Measurements from ENCODE around the gene CEP44. TPM values are rescaled to one million over a fixed set of nuclear protein-coding genes. Genes with fewer than 3 reads are reported as not detected.
"Not testable (repeated sequence)": the region's sequence is repeated elsewhere in the genome, so short reads cannot be mapped to it uniquely, and the experiment has no call there.

Gene CEP44
- total RNA-seq, 2 donors from 2014 or later, result 14.2 to 15.3 TPM

DNA sequence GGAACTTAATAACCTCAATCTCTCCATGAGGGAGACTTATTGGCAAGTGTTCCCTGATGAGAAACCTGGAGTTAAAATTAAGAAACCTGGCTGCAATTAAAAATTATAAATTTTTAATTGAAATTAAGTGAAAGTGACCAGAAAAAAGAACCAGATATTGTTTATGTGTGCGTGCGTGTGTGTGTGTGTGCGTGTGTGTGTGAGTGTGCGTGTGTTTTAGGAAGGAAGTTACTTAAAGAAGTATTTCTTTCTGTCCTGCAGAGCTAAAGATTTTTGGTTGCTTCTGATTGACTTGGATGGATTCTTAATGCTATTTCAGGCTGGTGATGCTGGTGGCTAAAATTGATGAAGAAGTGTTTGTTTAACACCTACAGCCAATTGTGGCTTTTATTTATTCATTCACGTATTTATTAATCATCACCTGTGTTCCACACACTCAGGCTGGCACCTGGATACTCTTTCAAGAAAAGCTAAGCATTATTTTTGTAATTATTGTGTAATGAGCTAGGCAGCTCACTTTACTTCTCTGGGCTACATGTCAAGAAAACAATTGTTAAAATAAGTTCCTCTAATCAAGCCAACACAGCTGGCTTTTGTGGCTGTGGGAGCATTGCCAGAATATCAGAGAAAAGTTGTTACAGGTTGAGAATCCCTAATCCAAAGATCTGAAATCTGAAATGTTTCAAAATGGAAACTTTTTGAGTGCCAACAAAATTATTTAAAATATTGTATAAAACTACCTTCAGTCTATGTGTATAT is 68.5 kb downstream of the CEP44 start:
- Histone ChIP-seq H3K9me3 (no peaks in the 10 kb centered on the region), H3K9ac (ENCODE audit: low read depth in 2 of 2, low read length in 2 of 2) (no peak overlapping the region), H3K36me3 (no peaks in the 10 kb centered on the region), H3K27ac (no peak overlapping the region), H3K4me1 (no peaks in the 10 kb centered on the region), H3K4me3 (no peak overlapping the region), H3K27me3 (no peaks in the 10 kb centered on the region)
- TF ChIP-seq, protein P1, sequence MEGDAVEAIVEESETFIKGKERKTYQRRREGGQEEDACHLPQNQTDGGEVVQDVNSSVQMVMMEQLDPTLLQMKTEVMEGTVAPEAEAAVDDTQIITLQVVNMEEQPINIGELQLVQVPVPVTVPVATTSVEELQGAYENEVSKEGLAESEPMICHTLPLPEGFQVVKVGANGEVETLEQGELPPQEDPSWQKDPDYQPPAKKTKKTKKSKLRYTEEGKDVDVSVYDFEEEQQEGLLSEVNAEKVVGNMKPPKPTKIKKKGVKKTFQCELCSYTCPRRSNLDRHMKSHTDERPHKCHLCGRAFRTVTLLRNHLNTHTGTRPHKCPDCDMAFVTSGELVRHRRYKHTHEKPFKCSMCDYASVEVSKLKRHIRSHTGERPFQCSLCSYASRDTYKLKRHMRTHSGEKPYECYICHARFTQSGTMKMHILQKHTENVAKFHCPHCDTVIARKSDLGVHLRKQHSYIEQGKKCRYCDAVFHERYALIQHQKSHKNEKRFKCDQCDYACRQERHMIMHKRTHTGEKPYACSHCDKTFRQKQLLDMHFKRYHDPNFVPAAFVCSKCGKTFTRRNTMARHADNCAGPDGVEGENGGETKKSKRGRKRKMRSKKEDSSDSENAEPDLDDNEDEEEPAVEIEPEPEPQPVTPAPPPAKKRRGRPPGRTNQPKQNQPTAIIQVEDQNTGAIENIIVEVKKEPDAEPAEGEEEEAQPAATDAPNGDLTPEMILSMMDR (IDR thresholded peaks at IDR 0.05), result no peak
- no peak for DNase-seq
- intact Hi-C loops (cut with DNase I), result no loop called here

DNA sequence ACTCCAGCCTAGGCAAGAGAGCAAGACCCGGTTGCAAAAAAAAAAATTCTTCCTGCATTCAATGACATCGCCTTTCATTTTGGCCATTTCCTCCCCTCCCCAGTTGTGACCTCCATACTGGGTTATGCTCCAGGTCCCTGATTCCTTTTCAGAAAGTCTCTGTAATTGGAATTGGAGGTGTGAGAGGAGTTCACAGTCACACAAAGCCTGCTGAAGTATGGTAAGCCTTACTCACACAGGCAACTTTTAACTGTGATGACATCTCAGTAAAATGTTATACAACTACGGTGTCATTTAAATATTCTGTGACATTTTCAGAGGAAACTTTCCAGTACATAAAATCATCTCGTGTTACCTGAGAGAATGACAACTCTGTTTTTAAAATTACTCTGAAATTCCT is 73.6 kb downstream of the CEP44 start:
- Histone ChIP-seq H3K9ac (ENCODE audit: low read depth in 2 of 2, low read length in 2 of 2) (no peak overlapping the region), H3K36me3 (no peaks in the 10 kb centered on the region), H3K4me1 (no peaks in the 10 kb centered on the region), H3K9me3 (no peaks in the 10 kb centered on the region), H3K27me3 (no peaks in the 10 kb centered on the region), H3K27ac (no peak overlapping the region), H3K4me3 (no peak overlapping the region)
- TF ChIP-seq, protein P1 (IDR thresholded peaks at IDR 0.05), result no peak
- intact Hi-C loops (cut with DNase I), result no loop called here
- DNase-seq, result no peak

DNA sequence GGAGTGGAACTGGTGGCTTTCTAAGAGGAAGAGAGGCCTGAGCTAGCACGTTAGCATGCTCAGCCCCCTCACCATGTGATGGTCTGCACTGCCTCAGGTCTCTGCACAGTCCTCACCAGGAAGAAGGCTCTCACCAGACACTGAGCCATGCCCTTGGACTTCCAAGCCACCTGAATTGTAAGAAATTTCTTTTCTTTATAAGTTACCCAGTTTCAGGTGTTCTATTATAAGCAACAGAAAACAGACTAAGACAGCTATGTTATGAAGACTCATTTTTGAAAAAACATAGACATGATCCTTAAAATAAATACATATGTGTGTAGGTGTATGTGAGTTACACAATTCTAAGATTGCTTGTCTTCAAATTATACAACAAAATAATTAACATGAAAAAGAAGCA is 74.7 kb downstream of the CEP44 start:
- Histone ChIP-seq H3K27me3 (no peaks in the 10 kb centered on the region), H3K9ac (ENCODE audit: low read depth in 2 of 2, low read length in 2 of 2) (no peak overlapping the region), H3K36me3 (no peaks in the 10 kb centered on the region), H3K9me3 (no peaks in the 10 kb centered on the region), H3K4me3 (no peak overlapping the region), H3K27ac (no peak overlapping the region), H3K4me1 (no peaks in the 10 kb centered on the region)
- TF ChIP-seq, protein P1 (IDR thresholded peaks at IDR 0.05), result no peak
- intact Hi-C loops (cut with DNase I), result no loop called here
- DNase-seq, result no peak

DNA sequence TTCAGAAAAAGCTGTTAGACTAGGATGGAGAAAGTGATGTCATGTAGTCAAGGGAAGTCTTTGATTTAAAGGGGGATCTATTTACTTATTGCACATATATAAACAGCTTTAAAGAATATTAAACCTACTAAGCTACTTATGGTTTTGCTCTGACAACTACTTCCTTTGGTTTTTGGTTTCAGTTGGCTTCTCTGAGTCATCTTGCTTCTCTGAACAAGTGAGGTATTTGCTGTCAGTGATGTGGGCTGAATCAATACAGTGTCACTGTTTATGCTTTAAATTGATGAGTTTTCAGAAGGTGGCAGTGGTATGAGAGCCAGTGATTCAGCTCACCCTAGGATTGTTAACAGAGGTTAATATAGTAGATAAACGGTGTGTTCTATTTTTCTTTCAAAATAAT is 75.1 kb downstream of the CEP44 start:
- Histone ChIP-seq H3K4me3 (no peak overlapping the region), H3K27me3 (no peaks in the 10 kb centered on the region), H3K4me1 (no peaks in the 10 kb centered on the region), H3K27ac (no peak overlapping the region), H3K9ac (ENCODE audit: low read depth in 2 of 2, low read length in 2 of 2) (no peak overlapping the region), H3K36me3 (no peaks in the 10 kb centered on the region), H3K9me3 (no peaks in the 10 kb centered on the region)
- intact Hi-C loops (cut with DNase I), result no loop called here
- TF ChIP-seq, protein P1 (IDR thresholded peaks at IDR 0.05), result no peak
- DNase-seq, result no peak

DNA sequence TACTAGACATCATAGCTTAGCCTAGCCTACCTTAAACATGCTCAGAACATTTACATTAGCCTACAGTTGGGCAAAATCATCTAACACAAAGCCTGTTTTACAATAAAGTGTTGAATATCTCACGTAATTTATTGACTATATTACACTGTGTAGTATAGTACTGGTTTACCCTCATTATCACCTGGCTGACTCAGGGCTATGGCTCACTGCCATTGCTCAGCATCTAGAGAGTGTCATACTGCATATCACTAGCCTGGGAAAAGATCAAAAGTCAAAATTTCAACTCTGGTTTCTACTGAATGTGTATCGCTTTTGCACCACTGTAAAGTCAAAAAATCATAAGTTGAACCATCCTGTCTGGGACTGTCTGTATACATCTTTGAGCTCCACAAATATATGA is 78.6 kb downstream of the CEP44 start:
- intact Hi-C loops (cut with DNase I), result loop anchor here (5.0 to 10.0 kb wide), 2 partner anchors 162 to 355 kb away; partner anchors contain the start of gene HPGD
- H3K27ac ChIP-seq, result no peak overlapping the region
- TF ChIP-seq, protein P1 (IDR thresholded peaks at IDR 0.05), result no peak
- no peaks in the 10 kb centered on the region for H3K27me3 ChIP-seq
- H3K9ac ChIP-seq (ENCODE audit: low read depth in 2 of 2, low read length in 2 of 2), result no peak overlapping the region
- no peaks in the 10 kb centered on the region for H3K4me1 ChIP-seq
- no peak overlapping the region for H3K4me3 ChIP-seq
- H3K9me3 ChIP-seq, result no peaks in the 10 kb centered on the region
- DNase-seq, result no peak
- no peaks in the 10 kb centered on the region for H3K36me3 ChIP-seq

DNA sequence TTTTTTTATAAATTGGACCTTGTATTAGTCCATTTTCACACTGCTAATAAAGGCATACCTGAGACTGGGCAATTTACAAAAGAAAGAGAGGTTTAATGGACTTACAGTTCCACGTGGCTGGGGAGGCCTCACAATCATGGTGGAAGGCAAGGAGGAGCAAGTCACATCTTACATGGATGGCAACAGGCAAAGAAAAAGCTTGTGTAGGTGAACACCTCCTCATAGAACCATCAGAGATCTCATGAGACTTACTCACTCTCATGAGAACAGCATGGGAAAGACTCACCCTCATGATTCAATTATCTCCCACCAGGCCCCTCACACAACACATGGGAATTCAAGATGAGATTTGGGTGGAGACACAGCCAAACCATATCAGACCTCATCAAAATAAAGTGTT is 80.1 kb downstream of the CEP44 start:
- H3K27ac ChIP-seq; H3K9ac ChIP-seq (ENCODE audit: low read depth in 2 of 2, low read length in 2 of 2); DNase-seq; H3K4me1 ChIP-seq; H3K27me3 ChIP-seq; H3K9me3 ChIP-seq; H3K4me3 ChIP-seq; H3K36me3 ChIP-seq: not testable (repeated sequence)
- intact Hi-C loops (cut with DNase I), result loop anchor here (5.0 to 10.0 kb wide), 2 partner anchors 161 to 354 kb away; partner anchors contain the start of gene HPGD

Data from colonic mucosa (tissue), 4 donors.